HCT116 (cell line): Measurements from ENCODE around the gene PIP4K2B.

Experiments used
- POLR2A ChIP-seq: IDR thresholded peaks from 2 replicates; pipeline ENCODE4 v1.7.0; 2011; ENCODE audit warnings: borderline replicate concordance; ENCODE audit not compliant: insufficient read depth, insufficient read length; ENCODE audit errors: extremely low read depth
- POLR2AphosphoS5 ChIP-seq: IDR thresholded peaks from 2 replicates; pipeline ENCODE4 v1.6.1; 2011; ENCODE audit warnings: mild to moderate bottlenecking, low read depth, low read length, moderate library complexity
- RAD21 ChIP-seq: IDR thresholded peaks from 2 replicates; pipeline ENCODE4 v1.6.1; 2012; ENCODE audit warnings: low read depth, mild to moderate bottlenecking
- TCF7L2 ChIP-seq: IDR thresholded peaks from 2 replicates; pipeline ENCODE4 v1.7.0; 2011; ENCODE audit warnings: borderline replicate concordance, inconsistent platforms; ENCODE audit not compliant: insufficient read depth, insufficient read length; ENCODE audit errors: extremely low read depth
- TF ChIP-seq, protein P1 (sequence below), 3 experiments: fragments of 200-600 bp in 1 of 3; sonication (generic) in 1 of 3; IDR thresholded peaks in 2 of 3; conservative IDR thresholded peaks in 1 of 3; 2 replicates each; pipeline ENCODE4 v1.5.1; 2012 to 2017; ENCODE audit warnings: low read depth in 2 of 3, low read length in 2 of 3, antibody characterized with exemption in 1 of 3, borderline replicate concordance in 1 of 3, control low read depth in 1 of 3, mild to moderate bottlenecking in 1 of 3, mixed read lengths in 1 of 3, mixed run types in 1 of 3, moderate library complexity in 1 of 3; ENCODE audit not compliant: insufficient read depth in 1 of 3
- TF ChIP-seq, protein P2 (sequence below): IDR thresholded peaks from 2 replicates; pipeline ENCODE4 v1.6.1; 2012; ENCODE audit warnings: low read depth

DNA sequence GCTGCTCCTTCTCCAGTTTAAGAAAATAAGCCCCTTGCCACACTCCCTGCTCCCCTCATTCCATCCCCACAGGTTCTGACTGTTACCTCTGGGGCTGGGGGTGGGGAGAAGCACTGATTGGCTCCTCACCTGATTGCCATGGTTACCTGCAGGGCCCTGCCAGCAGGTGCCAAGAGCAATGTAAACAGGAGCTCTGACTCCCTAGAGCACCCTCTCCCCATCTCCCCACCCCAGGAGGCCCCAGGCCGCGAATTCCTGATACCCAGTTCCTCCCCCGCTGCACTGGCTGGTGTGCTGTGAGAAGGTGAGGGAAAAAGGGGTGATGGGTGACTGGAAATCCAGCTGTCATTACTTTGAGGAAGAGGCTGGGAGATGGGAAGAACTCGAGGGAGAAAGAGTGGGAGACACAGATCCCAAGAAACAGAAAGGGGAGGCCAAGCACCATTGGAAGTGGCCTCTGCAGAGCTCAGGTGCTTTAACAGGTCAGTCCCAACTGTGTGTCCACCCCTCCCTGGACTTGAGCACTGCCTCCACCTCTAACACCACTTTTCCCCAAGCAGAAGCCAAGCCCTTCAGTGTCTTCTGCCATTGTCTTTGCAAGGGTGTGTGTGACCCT, 55.7 kb downstream of the PIP4K2B start:
- TF ChIP-seq POLR2A (no peak), RAD21 (no peak), POLR2AphosphoS5 (no peak), TCF7L2 (no peak)
- TF ChIP-seq, protein P1, sequence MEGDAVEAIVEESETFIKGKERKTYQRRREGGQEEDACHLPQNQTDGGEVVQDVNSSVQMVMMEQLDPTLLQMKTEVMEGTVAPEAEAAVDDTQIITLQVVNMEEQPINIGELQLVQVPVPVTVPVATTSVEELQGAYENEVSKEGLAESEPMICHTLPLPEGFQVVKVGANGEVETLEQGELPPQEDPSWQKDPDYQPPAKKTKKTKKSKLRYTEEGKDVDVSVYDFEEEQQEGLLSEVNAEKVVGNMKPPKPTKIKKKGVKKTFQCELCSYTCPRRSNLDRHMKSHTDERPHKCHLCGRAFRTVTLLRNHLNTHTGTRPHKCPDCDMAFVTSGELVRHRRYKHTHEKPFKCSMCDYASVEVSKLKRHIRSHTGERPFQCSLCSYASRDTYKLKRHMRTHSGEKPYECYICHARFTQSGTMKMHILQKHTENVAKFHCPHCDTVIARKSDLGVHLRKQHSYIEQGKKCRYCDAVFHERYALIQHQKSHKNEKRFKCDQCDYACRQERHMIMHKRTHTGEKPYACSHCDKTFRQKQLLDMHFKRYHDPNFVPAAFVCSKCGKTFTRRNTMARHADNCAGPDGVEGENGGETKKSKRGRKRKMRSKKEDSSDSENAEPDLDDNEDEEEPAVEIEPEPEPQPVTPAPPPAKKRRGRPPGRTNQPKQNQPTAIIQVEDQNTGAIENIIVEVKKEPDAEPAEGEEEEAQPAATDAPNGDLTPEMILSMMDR (IDR thresholded peaks at IDR 0.05 in 2 of 3, conservative IDR thresholded peaks at IDR 0.05 in 1 of 3; ENCODE audit: borderline replicate concordance in 1 of 3, insufficient read depth in 1 of 3, low read depth in 2 of 3, low read length in 2 of 3) = no peak
- TF ChIP-seq, protein P2, sequence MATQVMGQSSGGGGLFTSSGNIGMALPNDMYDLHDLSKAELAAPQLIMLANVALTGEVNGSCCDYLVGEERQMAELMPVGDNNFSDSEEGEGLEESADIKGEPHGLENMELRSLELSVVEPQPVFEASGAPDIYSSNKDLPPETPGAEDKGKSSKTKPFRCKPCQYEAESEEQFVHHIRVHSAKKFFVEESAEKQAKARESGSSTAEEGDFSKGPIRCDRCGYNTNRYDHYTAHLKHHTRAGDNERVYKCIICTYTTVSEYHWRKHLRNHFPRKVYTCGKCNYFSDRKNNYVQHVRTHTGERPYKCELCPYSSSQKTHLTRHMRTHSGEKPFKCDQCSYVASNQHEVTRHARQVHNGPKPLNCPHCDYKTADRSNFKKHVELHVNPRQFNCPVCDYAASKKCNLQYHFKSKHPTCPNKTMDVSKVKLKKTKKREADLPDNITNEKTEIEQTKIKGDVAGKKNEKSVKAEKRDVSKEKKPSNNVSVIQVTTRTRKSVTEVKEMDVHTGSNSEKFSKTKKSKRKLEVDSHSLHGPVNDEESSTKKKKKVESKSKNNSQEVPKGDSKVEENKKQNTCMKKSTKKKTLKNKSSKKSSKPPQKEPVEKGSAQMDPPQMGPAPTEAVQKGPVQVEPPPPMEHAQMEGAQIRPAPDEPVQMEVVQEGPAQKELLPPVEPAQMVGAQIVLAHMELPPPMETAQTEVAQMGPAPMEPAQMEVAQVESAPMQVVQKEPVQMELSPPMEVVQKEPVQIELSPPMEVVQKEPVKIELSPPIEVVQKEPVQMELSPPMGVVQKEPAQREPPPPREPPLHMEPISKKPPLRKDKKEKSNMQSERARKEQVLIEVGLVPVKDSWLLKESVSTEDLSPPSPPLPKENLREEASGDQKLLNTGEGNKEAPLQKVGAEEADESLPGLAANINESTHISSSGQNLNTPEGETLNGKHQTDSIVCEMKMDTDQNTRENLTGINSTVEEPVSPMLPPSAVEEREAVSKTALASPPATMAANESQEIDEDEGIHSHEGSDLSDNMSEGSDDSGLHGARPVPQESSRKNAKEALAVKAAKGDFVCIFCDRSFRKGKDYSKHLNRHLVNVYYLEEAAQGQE = no peak
